ENCODE measurements around the gene BRSK1.

The BRSK1 gene

GRCh38 chr19:55259540-55260210, 24.1 kb upstream of the BRSK1 start:
- no peak for DNase-seq (ENCODE audit: low read depth)
- peak overlapping the region; percentile 93 for H3K4me3 ChIP-seq (ENCODE audit: low read depth, low read length)
- no peak for TF ChIP-seq CTCF (IDR thresholded peaks at IDR 0.05; ENCODE audit: low read depth, low read length, missing control alignments)

- DNase-seq (ENCODE audit: low read depth) = no peak
- H3K4me3 ChIP-seq (ENCODE audit: low read depth, low read length) = no peak overlapping the region
- no peak for TF ChIP-seq CTCF (IDR thresholded peaks at IDR 0.05; ENCODE audit: low read depth, low read length, missing control alignments)
Measured at GRCh38 chr19:55261671-55262126, 22.1 kb upstream of the BRSK1 start.

- no peak for DNase-seq (ENCODE audit: low read depth)
- TF ChIP-seq CTCF (IDR thresholded peaks at IDR 0.05; ENCODE audit: low read depth, low read length, missing control alignments) = no peak
- H3K4me3 ChIP-seq (ENCODE audit: low read depth, low read length) = no peak overlapping the region
Measured at GRCh38 chr19:55262359-55262758, 21.4 kb upstream of the BRSK1 start.

- TF ChIP-seq CTCF (IDR thresholded peaks at IDR 0.05; ENCODE audit: low read depth, low read length, missing control alignments) = no peak
Measured at GRCh38 chr19:55264531-55264930, 19.3 kb upstream of the BRSK1 start.

GRCh38 chr19:55265173-55265572, 18.6 kb upstream of the BRSK1 start:
- no peak for DNase-seq (ENCODE audit: low read depth)
- no peak for TF ChIP-seq CTCF (IDR thresholded peaks at IDR 0.05; ENCODE audit: low read depth, low read length, missing control alignments)
- H3K4me3 ChIP-seq (ENCODE audit: low read depth, low read length) = no peak overlapping the region

More at GRCh38 chr19:55264531-55264930, 19.3 kb upstream of the BRSK1 start:
- no peak overlapping the region for H3K4me3 ChIP-seq (ENCODE audit: low read depth, low read length)
- DNase-seq (ENCODE audit: low read depth) = no peak

- H3K4me3 ChIP-seq (ENCODE audit: low read depth, low read length) = no peak overlapping the region
- DNase-seq (ENCODE audit: low read depth) = no peak
- TF ChIP-seq CTCF (IDR thresholded peaks at IDR 0.05; ENCODE audit: low read depth, low read length, missing control alignments) = no peak
Measured at GRCh38 chr19:55265723-55266386, 17.9 kb upstream of the BRSK1 start.

All from GM12864 (cell line).